Activated T-helper 17 cell treated with anti-CD3 and anti-CD28 coated beads, Interleukin-2, amount 50 U/mL, for 72 hours (primary cell): ENCODE results near the gene GIT2. TPM values are rescaled to one million over a fixed set of nuclear protein-coding genes. Genes with fewer than 3 reads are reported as not detected.

Source experiments
- ATAC-seq: fragments of 150-1000 bp; cut with Tn5 transposase; replicated peaks from 2 replicates; pipeline ENCODE4 v1.10.0; 2021; ENCODE audit warnings: mild to moderate bottlenecking, moderate library complexity
- H3K27ac Mint-ChIP-seq: one replicate; pipeline ENCODE4 v1.8.0; 2022; ENCODE audit warnings: mixed read lengths
- H3K27me3 Mint-ChIP-seq: one replicate; pipeline ENCODE4 v1.8.0; 2022; ENCODE audit warnings: mixed read lengths
- H3K36me3 Mint-ChIP-seq: one replicate; pipeline ENCODE4 v1.8.0; 2022; ENCODE audit warnings: low read depth, mild to moderate bottlenecking, mixed read lengths
- H3K4me1 Mint-ChIP-seq: one replicate; pipeline ENCODE4 v1.8.0; 2022; ENCODE audit warnings: mixed read lengths
- H3K4me3 Mint-ChIP-seq: one replicate; pipeline ENCODE4 v1.8.0; 2022; ENCODE audit warnings: mild to moderate bottlenecking, mixed read lengths
- H3K9me3 Mint-ChIP-seq: one replicate; pipeline ENCODE4 v1.8.0; 2022; ENCODE audit warnings: mixed read lengths
- total RNA-seq, 2 donors: library from RNA; stranded (reverse); gene quantifications; one replicate each; pipeline ENCODE4 v1.2.3, GENCODE V29; 2022

Gene GIT2, protein sequence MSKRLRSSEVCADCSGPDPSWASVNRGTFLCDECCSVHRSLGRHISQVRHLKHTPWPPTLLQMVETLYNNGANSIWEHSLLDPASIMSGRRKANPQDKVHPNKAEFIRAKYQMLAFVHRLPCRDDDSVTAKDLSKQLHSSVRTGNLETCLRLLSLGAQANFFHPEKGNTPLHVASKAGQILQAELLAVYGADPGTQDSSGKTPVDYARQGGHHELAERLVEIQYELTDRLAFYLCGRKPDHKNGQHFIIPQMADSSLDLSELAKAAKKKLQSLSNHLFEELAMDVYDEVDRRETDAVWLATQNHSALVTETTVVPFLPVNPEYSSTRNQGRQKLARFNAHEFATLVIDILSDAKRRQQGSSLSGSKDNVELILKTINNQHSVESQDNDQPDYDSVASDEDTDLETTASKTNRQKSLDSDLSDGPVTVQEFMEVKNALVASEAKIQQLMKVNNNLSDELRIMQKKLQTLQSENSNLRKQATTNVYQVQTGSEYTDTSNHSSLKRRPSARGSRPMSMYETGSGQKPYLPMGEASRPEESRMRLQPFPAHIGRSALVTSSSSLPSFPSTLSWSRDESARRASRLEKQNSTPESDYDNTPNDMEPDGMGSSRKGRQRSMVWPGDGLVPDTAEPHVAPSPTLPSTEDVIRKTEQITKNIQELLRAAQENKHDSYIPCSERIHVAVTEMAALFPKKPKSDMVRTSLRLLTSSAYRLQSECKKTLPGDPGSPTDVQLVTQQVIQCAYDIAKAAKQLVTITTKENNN
- 10 to 100 TPM; 70.8 to 75.2 TPM for total RNA-seq

DNA sequence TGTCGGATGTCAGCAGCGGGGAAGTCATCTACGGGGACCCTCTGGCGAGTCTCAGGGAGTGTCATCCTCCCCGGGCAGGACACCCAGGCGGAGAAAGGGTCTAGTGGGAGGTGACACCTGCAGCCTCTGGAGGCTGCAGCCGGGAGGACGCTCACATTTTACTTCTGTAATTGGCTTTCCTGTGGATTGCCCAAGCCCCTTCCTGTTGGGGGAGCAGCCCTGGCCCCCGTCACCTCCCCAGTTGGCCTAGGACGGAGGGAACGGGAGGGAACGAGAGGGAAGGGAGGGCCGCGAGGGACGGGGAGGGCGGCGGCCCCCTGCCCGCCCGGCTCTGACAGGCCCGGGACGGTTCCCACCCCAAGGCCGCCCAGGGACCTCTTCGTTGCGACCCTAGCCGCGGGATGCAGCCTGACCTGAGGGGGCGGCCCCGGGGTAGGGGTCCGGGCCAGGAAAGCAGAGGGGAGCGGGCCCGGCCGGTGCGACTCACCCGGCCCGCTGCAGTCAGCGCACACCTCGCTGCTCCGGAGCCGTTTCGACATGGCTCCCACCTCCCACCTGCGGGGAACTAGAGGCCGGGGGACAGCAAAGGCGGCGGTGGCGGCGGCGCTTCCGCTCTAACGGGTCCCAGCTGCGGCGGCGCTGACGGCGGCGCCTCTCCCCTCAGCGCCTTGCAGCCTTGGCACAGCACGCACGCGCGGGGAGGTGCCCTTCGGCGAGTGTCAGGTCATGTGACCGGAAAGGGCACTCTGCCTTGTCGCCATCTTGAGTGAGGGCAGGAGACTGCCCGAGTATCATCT lies at the start of gene GIT2:
TSS of gene GIT2 (minus strand) at position 683 of the 797 bp plus-strand sequence. CDS start at position 539, 144 bp downstream.
- peak within 1 kb of the TSS; percentile 100 for H3K4me3 Mint-ChIP-seq
- ATAC-seq, result peak; percentile 84
- peaks cover 42% of the 10 kb centered on the region for H3K36me3 Mint-ChIP-seq
- peaks cover 18% of the 10 kb centered on the region for H3K4me1 Mint-ChIP-seq
- H3K27me3 Mint-ChIP-seq, result no peaks in the 10 kb centered on the region
- no peaks in the 10 kb centered on the region for H3K9me3 Mint-ChIP-seq
- H3K27ac Mint-ChIP-seq, result peak within 1 kb of the TSS; percentile 83

DNA sequence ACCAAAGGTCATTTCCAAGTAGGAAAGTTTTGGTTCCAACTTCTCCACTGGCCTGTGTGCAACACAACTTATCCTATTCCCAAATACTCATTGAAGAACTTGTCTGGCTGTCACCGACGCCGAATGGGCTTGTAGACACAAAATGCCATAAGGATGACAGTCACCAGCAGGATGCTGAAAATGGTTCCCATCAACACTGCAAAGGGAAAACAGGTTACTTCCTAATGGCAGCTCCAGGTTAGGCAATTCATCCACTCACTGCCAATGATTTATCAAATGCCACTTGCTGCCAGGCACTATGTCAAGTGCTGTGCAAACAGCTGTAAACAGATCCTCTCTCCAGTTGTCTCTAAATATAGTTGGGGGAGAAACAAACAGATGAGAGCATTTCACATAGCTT lies 46.1 kb upstream of the GIT2 start:
- ATAC-seq, result no peak
- Mint-ChIP-seq H3K9me3 (no peaks in the 10 kb centered on the region), H3K27me3 (no peaks in the 10 kb centered on the region), H3K4me3 (no peak overlapping the region), H3K36me3 (peaks cover 77% of the 10 kb centered on the region), H3K27ac (peak overlapping the region; percentile 75), H3K4me1 (peaks cover 31% of the 10 kb centered on the region)

DNA sequence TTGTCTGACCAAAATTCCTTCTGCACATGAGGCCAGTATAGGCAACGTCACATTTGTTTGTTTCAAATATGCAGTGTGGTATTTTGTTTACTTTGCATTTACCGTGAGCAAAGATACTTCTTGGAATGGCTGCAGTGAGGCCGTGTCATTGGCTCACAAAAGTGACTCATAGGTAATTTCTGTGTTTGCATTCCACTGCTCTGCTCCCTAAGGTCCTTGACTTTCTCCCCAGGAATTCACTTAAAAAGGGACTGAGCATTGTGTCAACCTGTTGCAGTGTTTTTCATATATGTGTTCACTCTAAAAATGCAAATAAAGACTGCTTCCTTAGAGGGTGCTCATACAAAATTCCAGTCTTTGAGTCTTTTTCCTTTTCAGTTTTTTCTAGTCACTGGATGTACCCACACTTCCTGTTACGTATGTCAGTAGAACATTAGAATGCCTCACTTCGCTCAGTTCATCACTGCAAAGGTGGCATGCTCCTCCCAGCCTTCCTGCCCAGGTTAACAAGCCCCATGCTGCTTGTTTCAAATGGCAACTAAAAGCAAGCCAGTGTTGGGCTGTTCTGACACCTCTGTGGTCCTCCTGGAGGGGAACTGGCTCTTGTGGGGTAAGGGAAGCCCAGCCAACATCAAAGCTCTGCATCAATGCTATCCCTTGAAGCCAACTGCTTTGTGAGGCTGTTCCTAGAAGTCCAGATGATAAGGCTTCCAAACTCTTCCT lies 43.1 kb upstream of the GIT2 start:
- no peaks in the 10 kb centered on the region for H3K27me3 Mint-ChIP-seq
- no peaks in the 10 kb centered on the region for H3K9me3 Mint-ChIP-seq
- H3K4me3 Mint-ChIP-seq, result peak overlapping the region; percentile 67
- H3K27ac Mint-ChIP-seq, result peak overlapping the region; percentile 88
- ATAC-seq, result peak; percentile 71
- peaks cover 35% of the 10 kb centered on the region for H3K4me1 Mint-ChIP-seq
- H3K36me3 Mint-ChIP-seq, result peaks cover 97% of the 10 kb centered on the region

DNA sequence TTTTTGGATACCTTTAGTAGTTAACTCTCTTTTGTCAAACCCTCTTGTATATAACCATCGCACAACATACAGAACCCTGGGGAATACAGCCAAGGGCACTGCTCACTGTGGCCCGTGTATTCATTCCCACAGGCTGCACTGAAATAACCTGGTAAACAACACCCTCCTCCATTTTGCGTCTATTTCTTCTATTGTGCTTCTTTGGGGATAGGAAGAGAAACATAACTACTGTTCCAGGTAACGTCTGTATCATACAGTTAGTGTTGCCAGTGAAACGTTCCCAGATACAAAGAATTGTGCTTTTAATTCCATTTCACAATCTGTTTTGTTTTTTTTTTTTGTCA lies 42.5 kb upstream of the GIT2 start:
- Mint-ChIP-seq H3K27ac (peak overlapping the region; percentile 88), H3K4me3 (peak overlapping the region; percentile 67), H3K9me3 (no peaks in the 10 kb centered on the region), H3K27me3 (no peaks in the 10 kb centered on the region), H3K36me3 (peaks cover 97% of the 10 kb centered on the region), H3K4me1 (peaks cover 35% of the 10 kb centered on the region)
- ATAC-seq, result no peak

DNA sequence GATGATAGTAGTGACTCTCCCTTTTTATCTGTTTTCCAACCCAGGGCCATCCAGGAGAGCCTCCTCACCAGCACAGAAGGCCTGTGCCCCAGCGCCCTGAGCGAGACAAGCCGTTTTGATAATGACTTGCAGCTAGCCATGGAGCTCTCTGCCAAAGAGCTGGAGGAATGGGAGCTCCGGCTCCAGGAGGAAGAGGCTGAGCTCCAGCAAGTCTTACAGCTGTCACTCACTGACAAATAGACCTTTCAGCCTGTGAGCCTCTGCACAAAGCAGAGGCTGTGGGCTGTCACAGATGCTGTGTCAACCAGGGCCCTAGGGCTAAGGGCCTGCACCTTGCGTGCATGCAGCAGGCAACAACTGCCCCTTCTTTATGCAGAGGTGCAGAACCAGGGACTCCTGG lies 41.1 kb upstream of the GIT2 start:
- Mint-ChIP-seq H3K4me1 (peaks cover 29% of the 10 kb centered on the region), H3K36me3 (peaks cover 95% of the 10 kb centered on the region), H3K27me3 (no peaks in the 10 kb centered on the region), H3K27ac (no peak overlapping the region), H3K9me3 (no peaks in the 10 kb centered on the region), H3K4me3 (no peak overlapping the region)
- no peak for ATAC-seq

DNA sequence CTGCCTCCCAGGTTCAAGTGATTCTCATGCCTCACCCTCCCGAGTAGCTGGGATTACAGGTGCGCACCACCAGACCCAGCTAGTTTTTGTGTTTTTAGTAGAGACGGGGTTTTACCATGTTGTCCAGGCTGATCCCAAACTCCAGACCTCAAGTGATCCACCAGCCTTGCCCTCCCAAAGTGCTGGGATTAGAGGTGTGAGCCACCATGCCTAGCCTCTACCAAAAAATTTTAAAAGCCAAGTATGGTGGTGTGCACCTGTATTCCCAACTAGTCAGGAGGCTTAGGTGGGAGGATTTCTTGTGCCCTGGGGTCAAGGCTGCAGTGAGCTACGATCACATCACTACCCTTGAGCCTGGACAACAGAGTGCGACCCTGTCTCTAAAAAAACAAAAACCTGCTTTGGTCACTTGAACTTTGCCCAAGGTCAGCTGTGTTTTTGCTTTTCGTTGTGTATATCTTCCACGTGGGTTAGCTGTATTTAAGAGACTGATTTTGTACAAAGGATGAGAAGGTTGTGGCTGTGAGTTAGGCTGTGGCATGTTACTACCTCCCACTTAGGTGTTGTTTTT lies 39.5 kb upstream of the GIT2 start:
- peaks cover 99% of the 10 kb centered on the region for H3K36me3 Mint-ChIP-seq
- peak overlapping the region; percentile 75 for H3K27ac Mint-ChIP-seq
- ATAC-seq, result no peak
- H3K9me3 Mint-ChIP-seq, result no peaks in the 10 kb centered on the region
- H3K4me3 Mint-ChIP-seq, result no peak overlapping the region
- H3K4me1 Mint-ChIP-seq, result peaks cover 25% of the 10 kb centered on the region
- H3K27me3 Mint-ChIP-seq, result no peaks in the 10 kb centered on the region

DNA sequence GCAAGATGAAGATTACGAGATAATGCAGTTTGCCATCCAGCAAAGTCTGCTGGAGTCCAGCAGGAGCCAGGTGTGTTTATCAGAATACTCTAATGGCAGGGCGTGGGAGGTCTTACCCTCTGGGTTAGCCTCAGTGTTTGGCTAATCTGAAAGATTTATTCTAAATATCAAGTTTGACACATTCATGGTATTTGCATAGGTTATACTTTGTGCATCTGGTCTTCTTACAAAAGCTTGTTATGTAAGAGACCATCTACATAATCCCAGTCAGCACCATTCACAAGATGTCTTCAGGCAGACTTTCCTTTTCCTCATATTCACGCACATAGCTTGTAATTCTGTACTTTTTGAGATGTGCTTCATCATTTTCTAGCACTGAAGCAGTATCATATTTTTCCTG lies 37.7 kb upstream of the GIT2 start:
- no peak overlapping the region for H3K4me3 Mint-ChIP-seq
- no peak for ATAC-seq
- no peaks in the 10 kb centered on the region for H3K9me3 Mint-ChIP-seq
- H3K36me3 Mint-ChIP-seq, result peaks cover 99% of the 10 kb centered on the region
- H3K27ac Mint-ChIP-seq, result peak overlapping the region; percentile 75
- no peaks in the 10 kb centered on the region for H3K27me3 Mint-ChIP-seq
- peaks cover 9% of the 10 kb centered on the region for H3K4me1 Mint-ChIP-seq

DNA sequence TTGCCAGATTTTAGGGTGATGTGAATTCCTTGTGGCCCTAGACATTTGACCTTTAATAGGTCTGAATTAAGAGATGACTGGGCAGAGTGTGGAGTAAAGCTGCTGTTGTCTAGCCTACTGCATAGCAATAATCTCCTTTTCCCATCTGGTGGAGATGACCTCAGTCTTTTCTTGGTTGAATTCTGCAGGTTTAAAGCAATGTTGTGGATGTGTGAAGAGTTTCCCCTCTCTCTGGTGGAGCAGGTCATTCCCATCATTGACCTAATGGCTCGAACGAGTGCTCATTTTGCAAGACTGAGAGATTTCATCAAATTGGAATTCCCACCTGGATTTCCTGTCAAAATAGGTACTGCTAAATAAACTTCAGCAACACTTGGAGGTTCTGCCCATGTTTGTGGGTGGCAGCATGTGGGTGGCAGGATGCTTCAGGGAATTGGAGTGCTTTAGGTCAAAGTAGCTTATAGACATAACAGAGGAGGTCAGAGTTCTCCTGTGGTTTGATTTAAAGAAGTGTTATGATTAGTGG lies 33.2 kb upstream of the GIT2 start:
- Mint-ChIP-seq H3K4me1 (peaks cover 7% of the 10 kb centered on the region), H3K4me3 (no peak overlapping the region), H3K27ac (no peak overlapping the region)

DNA sequence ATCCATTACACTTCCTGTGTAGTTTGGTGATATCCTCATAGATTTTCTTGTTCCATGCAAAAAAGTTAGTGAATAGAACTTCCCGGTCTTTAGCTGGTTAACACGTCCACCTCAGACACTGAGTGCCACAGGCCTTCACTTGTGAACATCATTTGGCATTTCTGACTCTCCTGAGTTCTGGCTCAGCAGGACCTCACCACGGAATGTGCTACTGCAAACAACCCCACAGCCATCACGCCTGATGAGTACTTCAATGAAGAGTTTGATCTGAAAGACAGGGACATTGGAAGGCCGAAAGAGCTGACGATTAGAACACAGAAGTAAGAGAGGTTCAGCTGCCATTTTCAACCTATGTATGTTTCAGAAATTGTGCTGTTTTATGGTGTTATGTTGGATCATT lies 32.2 kb upstream of the GIT2 start:
- Mint-ChIP-seq H3K36me3 (peaks cover 97% of the 10 kb centered on the region), H3K27ac (peak overlapping the region; percentile 42), H3K27me3 (no peaks in the 10 kb centered on the region), H3K4me3 (no peak overlapping the region), H3K4me1 (peaks cover 7% of the 10 kb centered on the region), H3K9me3 (no peaks in the 10 kb centered on the region)
- ATAC-seq, result no peak

More for the DNA sequence above, 33.2 kb upstream of the GIT2 start:
- Mint-ChIP-seq H3K27me3 (no peaks in the 10 kb centered on the region), H3K36me3 (peaks cover 97% of the 10 kb centered on the region), H3K9me3 (no peaks in the 10 kb centered on the region)
- no peak for ATAC-seq

DNA sequence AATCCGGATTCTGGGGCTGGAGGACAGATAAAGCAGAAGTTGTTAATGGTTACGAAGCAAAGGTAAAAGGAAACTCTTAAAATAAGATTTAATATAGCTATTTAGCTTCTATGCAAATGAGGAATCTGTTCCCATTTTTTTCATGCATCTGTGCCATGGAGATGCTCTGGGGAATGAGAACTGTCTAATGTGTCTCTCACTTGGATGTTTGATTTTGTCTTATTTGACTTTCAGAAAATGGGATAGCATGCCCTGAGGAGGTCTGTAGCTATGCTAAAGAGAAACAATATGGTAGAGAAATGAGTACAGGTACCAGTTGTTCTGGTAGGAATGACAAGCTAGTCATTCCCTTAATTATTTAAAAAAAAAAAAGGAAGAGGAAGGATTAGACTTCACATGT lies 27.9 kb upstream of the GIT2 start:
- no peaks in the 10 kb centered on the region for H3K27me3 Mint-ChIP-seq
- no peak overlapping the region for H3K27ac Mint-ChIP-seq
- peaks cover 7% of the 10 kb centered on the region for H3K4me1 Mint-ChIP-seq
- ATAC-seq, result no peak
- H3K4me3 Mint-ChIP-seq, result no peak overlapping the region
- peaks cover 98% of the 10 kb centered on the region for H3K36me3 Mint-ChIP-seq
- no peaks in the 10 kb centered on the region for H3K9me3 Mint-ChIP-seq

DNA sequence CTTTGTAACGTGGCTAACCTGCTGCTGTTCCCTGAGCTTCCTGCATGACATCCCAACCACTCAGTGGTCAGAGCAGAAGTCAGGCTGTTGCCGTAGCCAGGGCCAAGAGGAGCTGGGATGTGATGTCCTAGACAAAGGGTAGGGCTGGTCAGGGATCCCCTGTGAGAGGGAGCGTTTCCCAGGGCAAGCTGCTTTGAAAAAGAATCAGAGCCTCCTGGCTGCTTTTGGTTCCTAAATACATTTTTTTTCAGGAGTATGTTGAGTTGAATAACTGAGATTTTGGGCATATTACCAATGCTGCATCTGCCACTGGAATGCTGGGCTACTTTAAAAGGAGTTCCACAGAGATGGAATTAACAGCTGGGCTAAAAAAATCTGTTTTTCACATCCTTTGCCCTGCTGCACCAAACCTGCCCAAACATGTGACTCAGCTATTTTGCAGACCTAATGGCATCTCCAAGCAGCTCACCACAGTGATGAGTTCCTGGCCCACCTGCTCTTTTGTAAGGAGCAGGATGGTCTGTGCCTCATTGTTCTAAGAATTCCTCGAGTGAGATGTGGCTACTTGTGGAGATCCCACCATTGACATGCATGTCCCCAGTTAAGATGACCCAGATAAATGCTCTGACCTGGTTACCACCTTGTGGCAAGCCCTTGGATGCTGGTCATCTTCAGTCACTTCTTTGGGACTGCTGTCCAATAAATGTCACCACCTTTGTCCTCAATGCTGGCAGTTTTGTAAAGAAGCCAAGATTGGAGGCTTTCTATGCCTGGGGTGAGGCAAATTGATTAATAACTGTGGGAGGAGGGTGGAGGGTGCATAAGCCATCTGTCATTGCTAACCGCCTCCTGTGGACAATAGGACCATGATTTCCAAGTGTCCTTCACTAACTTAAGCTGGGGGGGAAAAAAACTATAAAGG lies 27.2 kb upstream of the GIT2 start:
- no peak overlapping the region for H3K27ac Mint-ChIP-seq
- peaks cover 98% of the 10 kb centered on the region for H3K36me3 Mint-ChIP-seq
- no peak for ATAC-seq

DNA sequence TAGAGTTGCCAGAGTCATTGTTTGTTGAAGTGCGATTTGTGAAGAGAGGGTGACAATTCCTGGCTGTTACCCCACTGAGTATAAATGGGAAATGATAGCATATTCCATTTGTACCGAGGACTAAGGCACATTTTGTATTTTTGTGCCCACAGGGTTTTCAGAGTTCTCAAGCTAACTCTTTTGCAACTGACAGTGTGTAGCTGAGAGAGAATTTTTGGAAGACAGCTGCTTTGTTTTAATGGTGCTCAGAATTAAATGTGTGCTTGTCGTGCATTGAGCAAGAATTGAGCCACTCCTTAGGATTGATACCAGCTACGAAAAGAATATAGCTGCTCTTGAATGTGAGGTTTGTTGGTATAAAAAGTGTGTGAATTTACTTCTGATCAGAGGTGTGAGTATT lies 24.8 kb upstream of the GIT2 start:
- Mint-ChIP-seq H3K27me3 (no peaks in the 10 kb centered on the region), H3K27ac (no peak overlapping the region), H3K36me3 (peaks cover 100% of the 10 kb centered on the region)

More for the DNA sequence above, 27.2 kb upstream of the GIT2 start:
- Mint-ChIP-seq H3K4me3 (no peak overlapping the region), H3K27me3 (no peaks in the 10 kb centered on the region), H3K9me3 (no peaks in the 10 kb centered on the region), H3K4me1 (peaks cover 7% of the 10 kb centered on the region)

DNA sequence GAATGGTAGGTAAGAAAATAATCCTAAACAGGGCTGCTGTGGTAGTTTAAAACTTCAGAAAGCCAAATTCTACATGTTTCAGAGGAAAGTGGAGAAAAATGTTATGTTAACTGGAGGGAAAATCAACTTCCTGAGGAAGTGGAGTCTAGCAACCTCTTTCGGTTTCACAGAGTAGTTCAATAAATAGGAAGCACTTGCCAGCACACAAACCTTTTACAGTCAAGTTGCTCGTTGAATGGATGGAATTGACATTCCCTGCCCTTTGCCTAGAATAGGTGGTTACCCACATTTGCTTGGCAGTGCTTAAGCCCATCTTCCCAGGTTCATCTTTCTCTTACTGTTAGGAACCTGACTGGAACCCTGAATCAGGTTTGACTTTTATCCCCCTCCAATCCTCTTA lies 19.0 kb upstream of the GIT2 start:
- no peak for ATAC-seq
- Mint-ChIP-seq H3K4me3 (peak overlapping the region; percentile 54), H3K27ac (peak overlapping the region; percentile 66)

More for the DNA sequence above, 24.8 kb upstream of the GIT2 start:
- Mint-ChIP-seq H3K4me1 (no peaks in the 10 kb centered on the region), H3K4me3 (no peak overlapping the region), H3K9me3 (no peaks in the 10 kb centered on the region)
- ATAC-seq, result no peak

More for the DNA sequence above, 19.0 kb upstream of the GIT2 start:
- H3K9me3 Mint-ChIP-seq, result no peaks in the 10 kb centered on the region
- H3K4me1 Mint-ChIP-seq, result peaks cover 30% of the 10 kb centered on the region
- peaks cover 87% of the 10 kb centered on the region for H3K36me3 Mint-ChIP-seq
- no peaks in the 10 kb centered on the region for H3K27me3 Mint-ChIP-seq
